Fibroblast of mammary gland (primary cell): ENCODE data around the gene APOF.
"Not testable (repeated sequence)": the region's sequence is repeated elsewhere in the genome, so short reads cannot be mapped to it uniquely, and the experiment has no call there.

Experiments
- DNase-seq: peaks from one replicate; pipeline ENCODE4 v3.0.0-alpha.2; 2010; ENCODE audit warnings: low read depth
- H3K4me3 ChIP-seq: 2 replicates; pipeline ENCODE4 v1.5.1; 2011; ENCODE audit warnings: low read depth, mild to moderate bottlenecking, low read length, moderate library complexity; ENCODE audit not compliant: control insufficient read depth
- TF ChIP-seq, protein P1 (sequence below): conservative IDR thresholded peaks from 2 replicates; pipeline ENCODE4 v1.5.1; 2011; ENCODE audit warnings: low read depth, low read length, inconsistent platforms; ENCODE audit not compliant: control insufficient read depth, insufficient read depth

Gene APOF

DNA sequence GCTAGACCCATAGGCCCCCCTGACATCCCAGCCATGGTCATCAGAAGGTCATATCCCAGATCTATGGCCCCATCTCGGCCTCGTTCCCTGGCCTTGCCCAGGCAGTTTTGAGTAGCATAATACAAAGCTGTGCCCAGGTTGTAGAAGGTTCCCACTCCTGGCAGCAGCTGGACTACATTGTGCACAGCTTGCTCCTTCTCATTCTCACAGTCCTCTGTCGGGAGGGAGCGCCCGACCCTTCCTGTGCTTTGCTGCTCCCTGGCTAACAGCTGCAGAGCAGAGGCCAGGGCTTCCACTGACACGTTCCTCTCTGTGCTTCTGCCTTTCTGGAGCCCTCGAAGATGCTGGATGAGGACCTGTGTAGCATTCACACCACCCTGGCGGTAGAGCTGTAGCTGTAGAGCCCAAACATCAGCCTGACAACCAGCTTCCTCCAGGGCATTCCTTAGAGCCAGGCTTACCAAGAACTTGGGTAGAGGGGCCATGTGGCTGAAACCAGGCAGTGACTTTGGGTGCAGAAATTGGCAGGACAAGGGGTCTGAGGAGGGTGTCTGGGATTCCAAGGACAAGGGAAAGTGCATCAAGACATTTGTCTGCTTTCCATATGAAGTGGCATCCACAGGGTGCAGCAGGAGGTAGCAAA, 1.0 kb downstream of the APOF start:
- DNase-seq, result no peak
- TF ChIP-seq, protein P1, sequence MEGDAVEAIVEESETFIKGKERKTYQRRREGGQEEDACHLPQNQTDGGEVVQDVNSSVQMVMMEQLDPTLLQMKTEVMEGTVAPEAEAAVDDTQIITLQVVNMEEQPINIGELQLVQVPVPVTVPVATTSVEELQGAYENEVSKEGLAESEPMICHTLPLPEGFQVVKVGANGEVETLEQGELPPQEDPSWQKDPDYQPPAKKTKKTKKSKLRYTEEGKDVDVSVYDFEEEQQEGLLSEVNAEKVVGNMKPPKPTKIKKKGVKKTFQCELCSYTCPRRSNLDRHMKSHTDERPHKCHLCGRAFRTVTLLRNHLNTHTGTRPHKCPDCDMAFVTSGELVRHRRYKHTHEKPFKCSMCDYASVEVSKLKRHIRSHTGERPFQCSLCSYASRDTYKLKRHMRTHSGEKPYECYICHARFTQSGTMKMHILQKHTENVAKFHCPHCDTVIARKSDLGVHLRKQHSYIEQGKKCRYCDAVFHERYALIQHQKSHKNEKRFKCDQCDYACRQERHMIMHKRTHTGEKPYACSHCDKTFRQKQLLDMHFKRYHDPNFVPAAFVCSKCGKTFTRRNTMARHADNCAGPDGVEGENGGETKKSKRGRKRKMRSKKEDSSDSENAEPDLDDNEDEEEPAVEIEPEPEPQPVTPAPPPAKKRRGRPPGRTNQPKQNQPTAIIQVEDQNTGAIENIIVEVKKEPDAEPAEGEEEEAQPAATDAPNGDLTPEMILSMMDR, result no peak
- H3K4me3 ChIP-seq, result no peak overlapping the region

- TF ChIP-seq, protein P1, result no peak
- peak; percentile 100 for DNase-seq
- peak within 1 kb of the TSS; percentile 97 for H3K4me3 ChIP-seq
Measured at GRCh38 chr12:56359851-56360767, 2.5 kb downstream of the APOF start, which contains the start of gene STAT2. STAT2 (minus strand) TSS chr12:56360107; CDS start chr12:56356571, 3,536 bp downstream.

DNA sequence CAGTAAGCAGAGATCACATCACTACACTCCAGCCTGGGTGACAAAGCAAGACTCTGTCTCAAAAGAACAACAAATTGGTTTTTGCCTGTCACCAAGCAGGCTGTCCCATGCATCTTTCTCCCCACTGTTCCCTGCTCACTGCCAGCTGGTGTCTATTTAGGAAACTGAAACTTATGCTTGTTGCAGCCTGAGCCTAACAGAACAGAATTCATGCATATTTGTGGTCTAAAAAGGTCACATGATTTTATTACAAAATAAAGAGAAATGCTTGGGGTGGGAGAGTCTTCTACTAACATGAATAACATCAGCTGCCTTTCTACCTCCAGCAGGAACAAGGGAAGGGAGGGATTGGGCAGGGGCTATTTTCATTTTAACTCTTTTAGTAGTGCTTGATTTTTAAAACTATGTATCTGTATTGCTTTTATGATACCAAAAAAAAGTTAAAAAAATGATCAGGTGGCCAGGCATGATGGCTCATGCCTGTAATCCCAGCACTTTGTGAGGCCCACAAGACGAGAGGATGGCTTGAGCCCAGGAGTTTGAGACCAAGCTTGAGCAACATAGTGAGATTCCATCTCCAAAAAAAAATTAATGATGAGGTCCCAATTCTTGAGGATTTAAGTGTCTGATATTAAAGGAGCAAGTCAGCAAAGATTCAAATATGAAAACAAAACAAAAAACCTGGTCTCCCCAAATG, 3.7 kb downstream of the APOF start:
- peak overlapping the region; percentile 97 for H3K4me3 ChIP-seq
- TF ChIP-seq, protein P1, result no peak
- peak; percentile 86 for DNase-seq

DNA sequence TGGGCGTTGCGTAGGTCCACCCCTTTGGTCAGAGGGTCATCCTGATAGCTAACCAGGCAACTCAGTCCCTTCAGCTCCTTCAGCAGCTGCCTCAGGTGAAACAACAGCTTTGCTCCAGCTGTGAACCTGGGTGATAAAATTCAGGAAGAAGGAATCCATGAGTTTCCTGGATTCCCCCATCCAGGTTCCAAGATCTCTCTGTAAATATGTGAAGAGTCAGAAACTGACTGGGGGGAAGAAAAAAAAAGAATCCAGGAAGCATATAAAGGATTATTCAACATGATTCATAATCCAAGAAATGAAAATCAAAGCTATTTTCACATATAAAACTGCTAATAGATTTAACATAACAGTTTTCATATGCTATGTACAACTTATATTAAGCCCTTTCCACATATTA, 11.3 kb downstream of the APOF start:
- TF ChIP-seq, protein P1, result no peak
- DNase-seq, result no peak
- no peak overlapping the region for H3K4me3 ChIP-seq

- no peak overlapping the region for H3K4me3 ChIP-seq
- DNase-seq, result no peak
- TF ChIP-seq, protein P1, result no peak
Measured at GRCh38 chr12:56350662-56351061, 12.0 kb downstream of the APOF start.

- no peak for DNase-seq
- TF ChIP-seq, protein P1, result no peak
- no peak overlapping the region for H3K4me3 ChIP-seq
Measured at GRCh38 chr12:56348776-56349175, 13.9 kb downstream of the APOF start.

GRCh38 chr12:56347255-56347654, 15.4 kb downstream of the APOF start:
- not testable (repeated sequence) for H3K4me3 ChIP-seq, DNase-seq
